ENCODE measurements around the gene SOX13.

The SOX13 gene

GRCh38 chr1:204132718-204133117 lies 59.8 kb downstream of the SOX13 start:
- FAIRE-seq, result no peak

- no peak for FAIRE-seq
Measured at GRCh38 chr1:204134103-204134502, 61.2 kb downstream of the SOX13 start.

- FAIRE-seq, result no peak
Measured at GRCh38 chr1:204136814-204137213, 63.9 kb downstream of the SOX13 start.

GRCh38 chr1:204139088-204139487 lies 66.2 kb downstream of the SOX13 start:
- FAIRE-seq, result no peak

GRCh38 chr1:204139952-204140351 lies 67.0 kb downstream of the SOX13 start:
- no peak for FAIRE-seq

GRCh38 chr1:204141131-204141530 lies 68.2 kb downstream of the SOX13 start:
- no peak for FAIRE-seq

GRCh38 chr1:204142032-204142974 lies 69.4 kb downstream of the SOX13 start:
- no peak for FAIRE-seq

- no peak for FAIRE-seq
Measured at GRCh38 chr1:204143276-204144041, 70.5 kb downstream of the SOX13 start.

- no peak for FAIRE-seq
Measured at GRCh38 chr1:204145033-204145504, 72.2 kb downstream of the SOX13 start.

GRCh38 chr1:204146309-204146708 lies 73.4 kb downstream of the SOX13 start:
- no peak for FAIRE-seq

GRCh38 chr1:204146965-204147364 lies 74.0 kb downstream of the SOX13 start:
- FAIRE-seq, result no peak

- no peak for FAIRE-seq
Measured at GRCh38 chr1:204147406-204148383, 74.8 kb downstream of the SOX13 start.

- no peak for FAIRE-seq
Measured at GRCh38 chr1:204149107-204149506, 76.2 kb downstream of the SOX13 start.

GRCh38 chr1:204149635-204150565 lies 77.0 kb downstream of the SOX13 start:
- FAIRE-seq, result no peak

GRCh38 chr1:204150702-204151551 lies 78.0 kb downstream of the SOX13 start:
- no peak for FAIRE-seq

GRCh38 chr1:204151552-204152309 lies 78.8 kb downstream of the SOX13 start, which contains the start of gene ETNK2:
Gene ETNK2 (minus strand): TSS chr1:204152044. CDS start chr1:204151852, 192 bp downstream.
- FAIRE-seq, result no peak

GRCh38 chr1:204152310-204153044 lies 79.6 kb downstream of the SOX13 start:
- no peak for FAIRE-seq

- FAIRE-seq, result no peak
Measured at GRCh38 chr1:204153667-204154066, 80.8 kb downstream of the SOX13 start.
